HG03521 (cell line): Measurements from ENCODE around the gene SLC35F3.

ENCODE experiments used
- ATAC-seq: cut with Tn5 transposase; IDR thresholded peaks from one replicate; pipeline ENCODE4 v1.9.1; 2021; ENCODE audit warnings: mild to moderate bottlenecking, moderate library complexity; ENCODE audit not compliant: unreplicated experiment

The SLC35F3 gene

DNA sequence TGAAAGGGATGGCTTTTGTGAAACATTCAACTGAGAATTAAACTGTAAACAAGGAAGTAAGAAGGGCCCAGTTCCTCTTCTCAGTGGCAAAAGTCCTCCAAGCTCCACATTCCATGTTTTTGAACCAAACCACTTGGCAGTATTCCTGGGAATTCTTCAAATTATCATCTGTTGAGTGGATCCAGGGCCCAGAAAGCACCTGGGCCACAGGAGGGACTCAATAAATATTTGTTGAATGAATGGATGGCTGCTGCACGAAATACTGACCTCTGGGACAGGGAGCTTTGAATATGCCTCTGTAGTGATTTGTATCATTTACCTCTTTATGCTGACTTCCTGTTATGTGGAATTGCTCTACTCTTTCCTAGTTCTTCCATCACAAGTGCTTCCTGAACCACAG is 4.7 kb downstream of the SLC35F3 start:
- no peak for ATAC-seq

- ATAC-seq: no peak
Observed at GRCh38 chr1:233912447-233912846, 8.0 kb downstream of the SLC35F3 start.

DNA sequence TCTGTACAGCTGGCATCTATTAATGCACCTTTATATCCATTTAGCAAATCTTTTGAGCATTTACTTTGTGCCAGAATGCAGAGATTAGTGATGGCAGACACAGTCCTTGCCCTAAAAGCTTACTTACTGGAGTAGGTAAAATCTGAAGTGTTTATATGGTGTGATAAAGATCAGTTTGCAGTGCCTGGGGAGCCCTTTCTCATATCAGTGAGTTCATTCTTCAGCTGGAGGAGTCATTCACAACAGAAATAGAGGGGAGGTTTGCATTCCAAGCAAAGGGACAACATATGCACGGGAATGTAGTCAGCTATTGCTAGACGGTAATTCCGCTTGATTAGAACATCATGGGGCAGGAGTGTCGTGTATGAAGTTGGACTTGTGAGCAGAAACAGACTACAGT is 8.4 kb downstream of the SLC35F3 start:
- ATAC-seq: no peak

GRCh38 chr1:233916706-233917105 is 12.2 kb downstream of the SLC35F3 start:
- ATAC-seq: no peak

DNA sequence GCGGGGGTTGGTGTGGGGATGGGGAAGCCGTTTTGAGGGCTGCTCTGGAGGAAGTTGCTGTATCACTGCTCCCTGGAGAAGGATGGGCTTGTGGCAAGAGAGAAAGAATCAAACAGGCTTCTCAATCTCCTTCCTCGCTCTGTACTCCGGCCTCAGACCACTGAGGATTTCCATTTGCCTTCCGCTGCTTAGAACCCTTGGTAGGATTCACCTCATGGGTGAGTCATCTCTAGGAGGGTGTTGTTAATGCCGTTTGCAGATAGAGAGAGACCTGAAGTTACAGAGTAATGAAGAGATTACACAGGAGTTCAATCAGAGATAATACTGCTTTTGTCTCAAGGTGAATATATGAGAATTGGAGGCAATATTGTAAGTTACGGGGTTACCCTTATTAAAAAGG is 15.3 kb downstream of the SLC35F3 start:
- no peak for ATAC-seq

DNA sequence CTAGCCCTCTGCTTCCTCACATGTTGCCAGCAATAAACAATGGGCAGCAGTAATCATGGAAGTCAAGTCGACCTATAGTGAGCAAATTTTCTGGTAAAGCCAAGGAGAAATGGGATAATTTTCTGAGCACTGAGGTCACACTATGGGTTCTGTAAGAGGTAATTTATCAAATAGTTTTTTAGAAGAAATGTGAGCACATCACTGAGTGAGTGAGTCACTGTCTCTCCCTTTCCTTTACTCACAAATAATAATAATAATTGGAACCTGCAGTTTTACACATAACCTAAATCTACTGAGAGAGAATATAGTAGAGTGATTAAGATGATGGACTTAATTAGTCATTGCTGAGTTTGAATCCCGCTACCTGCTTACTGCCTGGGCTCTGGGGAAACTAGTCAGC is 23.6 kb downstream of the SLC35F3 start:
- no peak for ATAC-seq

DNA sequence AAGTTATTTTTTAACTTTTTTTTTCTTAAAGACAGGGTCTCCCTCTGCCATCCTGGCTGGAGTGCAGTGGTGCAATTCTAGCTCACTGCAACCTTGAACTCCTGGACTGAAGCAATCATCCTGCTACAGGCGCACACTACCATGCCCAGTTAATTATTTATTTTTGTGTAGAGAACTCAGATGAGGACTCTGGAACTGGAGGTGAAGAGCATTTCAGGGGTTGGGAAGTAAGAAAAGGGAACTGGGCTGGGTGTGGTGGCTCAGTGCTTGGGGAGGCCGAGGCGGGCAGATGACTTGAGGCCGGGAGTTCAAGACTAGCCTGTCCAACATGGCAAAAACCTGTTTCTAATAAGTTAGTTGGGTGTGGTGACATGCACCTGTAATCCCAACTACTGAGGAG is 28.9 kb downstream of the SLC35F3 start:
- ATAC-seq: no peak

DNA sequence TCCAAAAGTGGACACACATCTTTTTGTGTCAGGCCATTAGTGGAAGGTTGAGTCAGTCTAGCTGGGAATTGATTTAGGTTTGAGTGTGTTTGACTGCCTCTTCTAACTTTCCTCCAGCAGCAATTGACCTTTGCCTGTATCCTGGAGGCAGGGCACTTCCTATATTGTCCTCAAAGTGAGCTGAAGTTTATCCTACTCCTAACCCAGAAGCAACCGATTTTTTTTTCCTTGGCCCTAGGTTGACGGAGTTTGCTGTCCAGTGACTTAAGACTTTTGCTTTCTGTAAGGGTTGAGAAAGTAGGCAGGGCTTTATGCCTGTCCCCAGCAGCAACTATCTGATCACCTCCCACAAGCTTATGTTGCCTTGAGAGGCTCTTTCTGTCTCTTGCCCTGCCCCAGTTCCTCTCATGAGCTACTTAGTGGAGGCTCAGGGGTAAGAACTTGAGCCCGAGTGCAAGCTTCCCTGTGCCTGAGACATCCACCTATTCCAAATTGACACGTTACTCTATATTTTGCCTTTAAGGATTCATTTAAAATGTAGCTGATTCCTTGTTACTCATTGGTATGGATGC is 30.9 kb downstream of the SLC35F3 start:
- no peak for ATAC-seq

DNA sequence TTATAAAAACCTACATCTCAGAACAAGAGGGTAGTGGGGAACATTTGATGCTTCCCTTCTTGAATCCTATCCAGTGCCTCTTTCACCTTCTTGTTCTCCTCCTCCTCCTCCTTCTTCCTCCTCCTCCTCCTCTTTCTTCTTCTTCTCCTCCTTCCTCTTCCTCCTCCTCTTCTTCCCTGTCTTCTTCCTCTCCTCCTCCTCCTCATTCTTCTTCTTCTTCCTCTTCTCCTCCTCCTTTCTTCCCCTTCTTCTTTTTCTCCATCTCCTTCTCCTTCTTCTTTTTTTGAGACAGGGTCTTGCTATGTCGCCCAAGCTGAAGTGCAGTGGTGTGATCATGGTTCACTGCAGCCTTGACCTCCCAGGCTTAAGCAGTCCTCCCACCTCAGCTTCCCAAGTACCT is 31.9 kb downstream of the SLC35F3 start:
- ATAC-seq: no peak

- no peak for ATAC-seq
Observed at GRCh38 chr1:233936842-233937241, 32.4 kb downstream of the SLC35F3 start.

DNA sequence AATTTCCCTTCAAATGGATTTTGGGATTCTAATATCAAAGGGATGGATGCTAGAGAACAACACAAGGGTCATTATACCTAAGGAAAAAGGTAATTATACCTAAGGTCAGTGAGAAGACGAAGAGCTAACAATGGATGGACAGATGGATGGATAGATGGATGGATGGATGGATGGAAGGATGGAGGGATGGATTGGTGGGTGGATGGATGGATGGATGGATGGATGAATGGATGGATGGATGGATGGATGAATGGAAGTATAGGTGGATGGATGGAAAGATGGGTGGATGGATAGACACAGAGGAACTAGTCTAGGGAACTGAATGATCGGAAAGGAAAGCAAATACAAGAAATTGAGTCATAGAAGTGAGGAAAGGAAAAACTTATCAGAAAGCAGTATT is 34.0 kb downstream of the SLC35F3 start:
- ATAC-seq: no peak

GRCh38 chr1:233939451-233939850 is 35.0 kb downstream of the SLC35F3 start:
- no peak for ATAC-seq

DNA sequence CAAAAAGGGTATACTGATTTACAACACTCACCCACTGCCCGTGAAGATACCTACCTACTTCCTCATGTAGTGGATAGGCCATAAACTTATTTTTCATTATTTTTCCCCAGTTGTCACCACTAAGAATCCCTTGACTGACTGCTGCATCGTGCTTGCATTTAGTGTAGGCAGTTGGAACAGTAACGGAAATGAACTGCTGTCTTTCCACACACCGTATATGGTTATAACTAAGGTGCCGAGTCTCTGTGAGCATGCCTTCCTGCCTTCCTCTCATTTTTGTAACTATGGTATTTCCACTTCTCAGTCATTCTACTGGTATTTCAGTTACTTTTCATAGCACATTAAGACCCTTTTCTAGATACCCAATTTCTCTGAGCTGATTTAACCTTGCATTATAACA is 36.4 kb downstream of the SLC35F3 start:
- no peak for ATAC-seq

DNA sequence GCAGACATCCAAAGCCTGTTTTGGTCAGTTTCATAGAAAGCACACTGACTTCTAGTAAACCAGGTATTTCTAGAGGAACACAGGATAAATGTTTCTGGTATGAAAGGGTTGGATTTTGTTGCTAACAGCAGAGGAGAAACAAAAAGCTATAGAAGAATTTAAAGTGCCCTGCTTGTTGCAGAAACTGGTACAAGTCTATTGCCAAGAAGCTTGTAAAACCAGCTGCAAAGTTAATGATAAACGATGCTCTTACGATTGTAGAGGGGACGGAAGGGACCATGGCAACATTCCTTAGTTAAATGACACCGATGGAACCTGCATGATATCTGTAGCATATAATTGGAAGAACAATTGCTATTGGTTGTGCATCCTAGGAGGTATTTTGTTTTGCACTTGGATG is 40.1 kb downstream of the SLC35F3 start:
- no peak for ATAC-seq

- ATAC-seq: no peak
Observed at GRCh38 chr1:233945573-233945972, 41.1 kb downstream of the SLC35F3 start.

GRCh38 chr1:233945979-233946378 is 41.5 kb downstream of the SLC35F3 start:
- ATAC-seq: no peak

GRCh38 chr1:233946724-233947123 is 42.2 kb downstream of the SLC35F3 start:
- no peak for ATAC-seq

GRCh38 chr1:233951804-233952203 is 47.3 kb downstream of the SLC35F3 start:
- ATAC-seq: no peak

GRCh38 chr1:233957691-233958090 is 53.2 kb downstream of the SLC35F3 start:
- no peak for ATAC-seq

- no peak for ATAC-seq
Observed at GRCh38 chr1:233959102-233959501, 54.6 kb downstream of the SLC35F3 start.

GRCh38 chr1:233959971-233960370 is 55.5 kb downstream of the SLC35F3 start:
- no peak for ATAC-seq

- no peak for ATAC-seq
Observed at GRCh38 chr1:233960386-233960785, 55.9 kb downstream of the SLC35F3 start.

- no peak for ATAC-seq
Observed at GRCh38 chr1:233962878-233963277, 58.4 kb downstream of the SLC35F3 start.

DNA sequence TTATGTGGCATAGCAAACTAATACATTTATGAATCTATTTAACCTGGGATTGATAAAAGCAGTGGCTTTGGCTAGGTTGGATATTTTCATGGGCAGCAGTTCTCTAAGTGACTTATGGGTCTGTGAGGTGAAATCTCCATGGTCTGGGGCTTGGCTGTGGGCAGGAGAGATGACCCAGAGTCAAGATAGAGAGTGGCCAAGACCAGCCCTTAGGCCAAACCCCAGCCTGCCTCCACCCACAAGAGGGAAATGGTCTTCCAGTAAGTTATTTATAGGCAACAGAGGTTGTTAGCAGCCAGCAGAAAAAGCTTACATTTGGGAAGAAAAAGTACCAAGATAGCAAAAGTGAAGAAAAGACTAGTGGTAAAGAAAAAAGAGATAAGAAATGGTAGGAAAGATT is 61.4 kb downstream of the SLC35F3 start:
- no peak for ATAC-seq
